MCF 10A (cell line): Measurements from ENCODE around the gene RNF157. TPM values are rescaled to one million over a fixed set of nuclear protein-coding genes. Genes with fewer than 3 reads are reported as not detected.
A peak's percentile ranks its signal among the peaks of the same experiment; 100 is the strongest.

Source experiments
- BruUV-seq: library from RNA; stranded (reverse); fragments of 400-500 nt; replicated peaks from 2 replicates; lab custom pipeline; 2021; lab: Mats Ljungman, UMichigan
- CTCF ChIA-PET: fragments of 300-600 bp; sonication (Branson Sonifier 250); formaldehyde crosslinking; extraction: SDS; loops from one replicate; lab custom pipeline; 2021; ENCODE audit warnings: antibody characterized with exemption, inconsistent platforms; lab: Yijun Ruan, JAX
- POLR2A ChIA-PET: fragments of 300-600, 350-650 bp; sonication (Branson Sonifier 250); formaldehyde crosslinking; extraction: SDS; loops from one replicate; lab custom pipeline; 2020; ENCODE audit warnings: antibody characterized with exemption, inconsistent platforms; lab: Yijun Ruan, JAX
- DNase-seq: peaks from one replicate; pipeline ENCODE4 v3.0.0-alpha.2; 2018; ENCODE audit not compliant: unreplicated experiment
- H3K27ac Mint-ChIP-seq: one replicate; pipeline ENCODE4 v1.8.0; 2022; ENCODE audit warnings: mild to moderate bottlenecking, low read depth, mixed read lengths; ENCODE audit not compliant: unreplicated experiment
- H3K27me3 Mint-ChIP-seq: one replicate; pipeline ENCODE4 v1.8.0; 2022; ENCODE audit warnings: mixed read lengths; ENCODE audit not compliant: insufficient read depth, unreplicated experiment
- H3K36me3 Mint-ChIP-seq: one replicate; pipeline ENCODE4 v1.8.0; 2022; ENCODE audit warnings: mild to moderate bottlenecking, moderate library complexity, mixed read lengths; ENCODE audit not compliant: insufficient read depth, unreplicated experiment
- H3K4me1 Mint-ChIP-seq: one replicate; pipeline ENCODE4 v1.8.0; 2022; ENCODE audit warnings: mixed read lengths; ENCODE audit not compliant: insufficient read depth, unreplicated experiment
- H3K4me3 Mint-ChIP-seq: one replicate; pipeline ENCODE4 v1.8.0; 2022; ENCODE audit warnings: mild to moderate bottlenecking, moderate library complexity, mixed read lengths; ENCODE audit not compliant: unreplicated experiment
- H3K9me3 Mint-ChIP-seq: one replicate; pipeline ENCODE4 v1.8.0; 2022; ENCODE audit warnings: mixed read lengths; ENCODE audit not compliant: unreplicated experiment
- CTCF ChIP-seq: fragments of 200-600 bp; IDR thresholded peaks from one replicate; pipeline ENCODE4 v1.8.0; 2022; ENCODE audit warnings: antibody characterized with exemption, mild to moderate bottlenecking; ENCODE audit not compliant: unreplicated experiment
- intact Hi-C: fragments of 100-400 bp; cut with micrococcal nuclease; formaldehyde crosslinking; loops from 2 replicates; pipeline ENCODE4 v1.14.1; 2022
- total RNA-seq: library from RNA; stranded (reverse); gene quantifications from 2 replicates; pipeline ENCODE4 v1.2.3, GENCODE V29; 2022

Gene RNF157
- total RNA-seq, 1 experiment from 2014 or later, result 0.44 TPM

GRCh38 chr17:76141212-76142038, 98.9 kb downstream of the RNF157 start, which contains the start of gene FOXJ1:
FOXJ1 (minus strand) TSS chr17:76141245; CDS start chr17:76140395, 850 bp downstream.
- DNase-seq, result peak; percentile 85
- Mint-ChIP-seq H3K36me3 (no peaks in the 10 kb centered on the region), H3K27ac (no peak within 1 kb of the TSS), H3K4me3 (peak within 1 kb of the TSS; percentile 61), H3K27me3 (no peaks in the 10 kb centered on the region), H3K9me3 (no peaks in the 10 kb centered on the region), H3K4me1 (no peaks in the 10 kb centered on the region)
- no peak for TF ChIP-seq CTCF
- BruUV-seq, result no TSS peak
- ChIA-PET POLR2A (interaction anchor here (0.7 to 1.1 kb wide), 2 partner anchors 37 to 454 kb away, joined by 3 to 4 read pairs; no protein-coding TSS in a partner anchor), CTCF (interaction anchor here (0.7 to 3.5 kb wide), 3 partner anchors 9 to 137 kb away, joined by 4 to 13 read pairs (median 5); no protein-coding TSS in a partner anchor)
- intact Hi-C loops, result no loop called here

GRCh38 chr17:76140661-76141211, 99.6 kb downstream of the RNF157 start:
- H3K27ac Mint-ChIP-seq, result no peak overlapping the region
- POLR2A ChIA-PET, result interaction anchor here (0.7 to 1.1 kb wide), 2 partner anchors 37 to 453 kb away, joined by 3 to 4 read pairs; no protein-coding TSS in a partner anchor
- DNase-seq, result no peak
- CTCF ChIA-PET, result interaction anchor here (0.6 to 3.5 kb wide), 4 partner anchors 8 to 257 kb away, joined by 3 to 13 read pairs (median 4); no protein-coding TSS in a partner anchor
- no peaks in the 10 kb centered on the region for H3K4me1 Mint-ChIP-seq
- peak overlapping the region; percentile 61 for H3K4me3 Mint-ChIP-seq
- no peaks in the 10 kb centered on the region for H3K27me3 Mint-ChIP-seq
- no TSS peak for BruUV-seq
- no peak for TF ChIP-seq CTCF
- H3K36me3 Mint-ChIP-seq, result no peaks in the 10 kb centered on the region
- intact Hi-C loops, result no loop called here
- no peaks in the 10 kb centered on the region for H3K9me3 Mint-ChIP-seq

GRCh38 chr17:76139801-76140660, 100.3 kb downstream of the RNF157 start:
- Mint-ChIP-seq H3K36me3 (no peaks in the 10 kb centered on the region), H3K27me3 (no peaks in the 10 kb centered on the region), H3K27ac (no peak overlapping the region), H3K4me3 (no peak overlapping the region), H3K4me1 (no peaks in the 10 kb centered on the region), H3K9me3 (no peaks in the 10 kb centered on the region)
- no TSS peak for BruUV-seq
- CTCF ChIA-PET, result interaction anchor here (0.6 kb wide), 1 partner anchor 258 kb away, joined by 3 read pairs; no protein-coding TSS in a partner anchor
- POLR2A ChIA-PET, result interaction anchor here (1.1 kb wide), 1 partner anchor 38 kb away, joined by 4 read pairs; no protein-coding TSS in a partner anchor
- TF ChIP-seq CTCF, result no peak
- intact Hi-C loops, result no loop called here
- DNase-seq, result no peak
